Measurements from ENCODE around the gene CHSY3.

- TF ChIP-seq, protein P1, sequence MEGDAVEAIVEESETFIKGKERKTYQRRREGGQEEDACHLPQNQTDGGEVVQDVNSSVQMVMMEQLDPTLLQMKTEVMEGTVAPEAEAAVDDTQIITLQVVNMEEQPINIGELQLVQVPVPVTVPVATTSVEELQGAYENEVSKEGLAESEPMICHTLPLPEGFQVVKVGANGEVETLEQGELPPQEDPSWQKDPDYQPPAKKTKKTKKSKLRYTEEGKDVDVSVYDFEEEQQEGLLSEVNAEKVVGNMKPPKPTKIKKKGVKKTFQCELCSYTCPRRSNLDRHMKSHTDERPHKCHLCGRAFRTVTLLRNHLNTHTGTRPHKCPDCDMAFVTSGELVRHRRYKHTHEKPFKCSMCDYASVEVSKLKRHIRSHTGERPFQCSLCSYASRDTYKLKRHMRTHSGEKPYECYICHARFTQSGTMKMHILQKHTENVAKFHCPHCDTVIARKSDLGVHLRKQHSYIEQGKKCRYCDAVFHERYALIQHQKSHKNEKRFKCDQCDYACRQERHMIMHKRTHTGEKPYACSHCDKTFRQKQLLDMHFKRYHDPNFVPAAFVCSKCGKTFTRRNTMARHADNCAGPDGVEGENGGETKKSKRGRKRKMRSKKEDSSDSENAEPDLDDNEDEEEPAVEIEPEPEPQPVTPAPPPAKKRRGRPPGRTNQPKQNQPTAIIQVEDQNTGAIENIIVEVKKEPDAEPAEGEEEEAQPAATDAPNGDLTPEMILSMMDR (IDR thresholded peaks at IDR 0.05): no peak
- TF ChIP-seq POLR2A (IDR thresholded peaks at IDR 0.05) (no peak), POLR2AphosphoS5 (IDR thresholded peaks at IDR 0.05; ENCODE audit: insufficient read depth in 1 of 2, low read depth in 1 of 2) (no peak)
These were observed 327.5 kb downstream of the CHSY3 start for GRCh38 chr5:130231786-130232185.
